ENCODE data around the gene PTPRD. TPM values are rescaled to one million over a fixed set of nuclear protein-coding genes. Genes with fewer than 3 reads are reported as not detected.

PTPRD gene
- total RNA-seq, 1 experiment from 2014 or later: 32.5 TPM

DNA sequence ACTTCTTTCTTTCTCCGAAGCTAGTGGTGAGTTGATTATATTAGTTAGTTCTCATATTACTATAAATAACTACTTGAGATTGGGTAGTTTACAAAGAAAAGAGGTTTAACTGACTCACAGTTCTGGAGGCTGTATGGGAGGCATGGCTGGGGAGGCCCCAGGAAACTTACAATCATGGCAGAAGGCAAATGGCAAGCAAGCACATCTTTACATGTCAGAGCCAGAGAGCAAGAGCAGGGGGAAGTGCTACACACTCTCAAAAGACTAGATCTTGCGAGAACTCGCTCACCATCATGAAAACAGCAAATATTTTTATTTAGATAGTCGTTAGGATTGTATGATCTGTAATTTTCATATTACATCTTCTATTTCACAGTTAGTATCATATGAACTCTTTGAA is 711.2 kb downstream of the PTPRD start:
- peaks cover 7 to 8% of the 10 kb centered on the region in 2 experiments; a peak in 2 of 4 replicates for H3K4me1 Mint-ChIP-seq
- H4K8ac ChIP-seq (replicated peaks; ENCODE audit: insufficient read length, low read depth, low read length): no peak overlapping the region

More for the DNA sequence above, 711.2 kb downstream of the PTPRD start:
- no peaks in the 10 kb centered on the region for H3K9me3 ChIP-seq (ENCODE audit: control insufficient read depth, low read depth, low read length)
- no peak overlapping the region for H2AFZ ChIP-seq (ENCODE audit: low read length)
- H3K4me1 ChIP-seq (ENCODE audit: insufficient read depth, low read length): no peaks in the 10 kb centered on the region
- H2AK5ac ChIP-seq (ENCODE audit: insufficient read length, low read length): no peak overlapping the region
- no peak overlapping the region for H3K4me3 Mint-ChIP-seq
- H3K79me2 ChIP-seq (ENCODE audit: insufficient read depth, low read length): no peaks in the 10 kb centered on the region
- no peaks in the 10 kb centered on the region for H3K27me3 ChIP-seq (ENCODE audit: insufficient read depth, low read length)
- H4K91ac ChIP-seq (ENCODE audit: insufficient read length, low read depth, low read length): no peak overlapping the region
- H2BK12ac ChIP-seq (ENCODE audit: insufficient read length, low read depth, low read length): no peak overlapping the region
- no peaks in the 10 kb centered on the region for H3K23me2 ChIP-seq (ENCODE audit: insufficient read length, low read depth, low read length, poor library complexity, severe bottlenecking)
- H3K27ac Mint-ChIP-seq: no peak overlapping the region
- no peak overlapping the region for H3K4ac ChIP-seq (ENCODE audit: low read depth, low read length)
- no peak for DNase-seq
- H2BK15ac ChIP-seq (ENCODE audit: low read depth, low read length): no peak overlapping the region
- no peak overlapping the region for H3K4me2 ChIP-seq (ENCODE audit: insufficient read depth, insufficient read length, low read length)
- no peak overlapping the region for H3K9ac ChIP-seq (ENCODE audit: extremely low read depth, insufficient read length, low read length)
- no CpG with 5 or more reads among the region's 4 CpGs for WGBS (ENCODE audit: extremely low coverage, insufficient read length, low lambda C conversion rate)
- no peak overlapping the region for H3K18ac ChIP-seq (ENCODE audit: insufficient read length, low read depth, low read length)
- H3K27ac ChIP-seq (ENCODE audit: insufficient read length, low read depth, low read length): no peak overlapping the region
- no peaks in the 10 kb centered on the region for H3K36me3 Mint-ChIP-seq (ENCODE audit: insufficient read depth in 1 of 3, low read depth in 3 of 3)
- no peaks in the 10 kb centered on the region for H3K27me3 Mint-ChIP-seq (ENCODE audit: low read depth)
- H3K56ac ChIP-seq (ENCODE audit: insufficient read length, low read depth, low read length): no peak overlapping the region
- no peak overlapping the region for H3K14ac ChIP-seq (ENCODE audit: insufficient read depth, low read length)
- no peak overlapping the region for H3K23ac ChIP-seq (ENCODE audit: insufficient read length, low read depth, low read length)
- H2BK120ac ChIP-seq (ENCODE audit: low read depth, low read length, poor library complexity, severe bottlenecking): no peak overlapping the region
- H3K9me3 Mint-ChIP-seq: no peaks in the 10 kb centered on the region
- H4K5ac ChIP-seq (ENCODE audit: insufficient read length, low read depth, low read length): no peak overlapping the region
- no peak overlapping the region for H2BK20ac ChIP-seq (ENCODE audit: low read depth, low read length, poor library complexity, severe bottlenecking)
- H3K79me1 ChIP-seq (ENCODE audit: insufficient read depth, low read depth, low read length, poor library complexity, severe bottlenecking): no peaks in the 10 kb centered on the region
- H2BK5ac ChIP-seq (ENCODE audit: insufficient read length, low read length): no peak overlapping the region
- TF ChIP-seq, protein P1, sequence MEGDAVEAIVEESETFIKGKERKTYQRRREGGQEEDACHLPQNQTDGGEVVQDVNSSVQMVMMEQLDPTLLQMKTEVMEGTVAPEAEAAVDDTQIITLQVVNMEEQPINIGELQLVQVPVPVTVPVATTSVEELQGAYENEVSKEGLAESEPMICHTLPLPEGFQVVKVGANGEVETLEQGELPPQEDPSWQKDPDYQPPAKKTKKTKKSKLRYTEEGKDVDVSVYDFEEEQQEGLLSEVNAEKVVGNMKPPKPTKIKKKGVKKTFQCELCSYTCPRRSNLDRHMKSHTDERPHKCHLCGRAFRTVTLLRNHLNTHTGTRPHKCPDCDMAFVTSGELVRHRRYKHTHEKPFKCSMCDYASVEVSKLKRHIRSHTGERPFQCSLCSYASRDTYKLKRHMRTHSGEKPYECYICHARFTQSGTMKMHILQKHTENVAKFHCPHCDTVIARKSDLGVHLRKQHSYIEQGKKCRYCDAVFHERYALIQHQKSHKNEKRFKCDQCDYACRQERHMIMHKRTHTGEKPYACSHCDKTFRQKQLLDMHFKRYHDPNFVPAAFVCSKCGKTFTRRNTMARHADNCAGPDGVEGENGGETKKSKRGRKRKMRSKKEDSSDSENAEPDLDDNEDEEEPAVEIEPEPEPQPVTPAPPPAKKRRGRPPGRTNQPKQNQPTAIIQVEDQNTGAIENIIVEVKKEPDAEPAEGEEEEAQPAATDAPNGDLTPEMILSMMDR (conservative IDR thresholded peaks at IDR 0.05): no peak
- no peak overlapping the region for H3T11ph ChIP-seq (ENCODE audit: low read length)
- H4K20me1 ChIP-seq (ENCODE audit: control insufficient read depth, insufficient read depth, insufficient read length): no peaks in the 10 kb centered on the region

Measured in H9 (cell line).